ENCODE data around the gene ERFE.

ERFE gene

DNA sequence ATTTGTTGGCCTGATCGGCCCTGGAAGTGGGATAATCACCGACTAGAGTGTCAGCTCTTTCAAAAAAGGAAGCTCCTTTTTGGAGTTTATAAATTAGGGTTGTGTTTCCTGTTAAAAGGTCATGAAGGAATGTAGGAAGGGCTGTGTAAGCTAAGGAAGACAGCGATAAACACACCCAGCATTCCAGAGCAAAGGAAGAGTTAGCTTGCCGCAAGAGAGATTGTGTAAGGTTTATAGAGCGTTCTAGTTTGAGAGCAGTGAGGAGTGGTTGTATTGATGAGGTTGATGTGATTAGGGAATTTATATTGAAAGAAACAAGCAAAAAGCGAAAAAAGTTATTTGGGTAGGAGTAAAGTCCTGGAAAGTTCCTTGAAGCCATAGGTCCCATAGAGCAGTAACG is 48.2 kb downstream of the ERFE start:
- DNase-seq (ENCODE audit: low read depth in 3 of 3): no peak

- DNase-seq (ENCODE audit: low read depth in 3 of 3): no peak
Observed at GRCh38 chr2:238216651-238217184, 57.9 kb downstream of the ERFE start.
